Activated effector memory CD4-positive, alpha-beta T cell treated with Interleukin-2 at 50 U/mL for 16 hours (primary cell): ENCODE data around the gene NAA40.

Experiments
- DNase-seq: peaks from one replicate; pipeline ENCODE4 v3.0.0-alpha.2; 2020

The NAA40 gene

GRCh38 chr11:63938479-63939396 is at the start of gene NAA40:
Gene NAA40 (plus strand): TSS chr11:63939002. CDS start chr11:63939097, 95 bp downstream.
- peak; percentile 86 for DNase-seq

- DNase-seq, result no peak
Measured at GRCh38 chr11:63889344-63889743, 49.5 kb upstream of the NAA40 start.

- no peak for DNase-seq
Measured at GRCh38 chr11:63890368-63890767, 48.4 kb upstream of the NAA40 start.

DNA sequence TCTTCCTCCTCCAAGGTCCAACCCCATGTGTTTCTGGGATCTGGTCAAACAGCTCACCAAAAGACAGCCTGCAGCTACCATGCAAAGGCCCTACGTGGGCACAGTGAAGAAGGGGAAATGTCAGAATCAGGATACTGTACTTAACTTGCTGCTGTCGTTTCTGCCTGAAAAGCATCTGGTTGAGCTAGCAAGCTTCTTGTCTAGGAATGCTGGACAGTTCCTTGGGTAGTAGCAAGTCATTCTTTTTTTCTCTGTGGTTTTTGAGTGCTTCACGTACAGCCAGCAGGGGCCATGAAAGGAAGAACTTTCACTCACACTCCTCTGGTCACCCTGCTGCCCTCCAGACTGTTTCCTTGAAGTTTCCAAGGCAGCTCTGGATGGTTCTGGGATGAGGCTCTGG is 46.6 kb upstream of the NAA40 start:
- DNase-seq, result no peak

- no peak for DNase-seq
Measured at GRCh38 chr11:63893355-63893754, 45.4 kb upstream of the NAA40 start.

DNA sequence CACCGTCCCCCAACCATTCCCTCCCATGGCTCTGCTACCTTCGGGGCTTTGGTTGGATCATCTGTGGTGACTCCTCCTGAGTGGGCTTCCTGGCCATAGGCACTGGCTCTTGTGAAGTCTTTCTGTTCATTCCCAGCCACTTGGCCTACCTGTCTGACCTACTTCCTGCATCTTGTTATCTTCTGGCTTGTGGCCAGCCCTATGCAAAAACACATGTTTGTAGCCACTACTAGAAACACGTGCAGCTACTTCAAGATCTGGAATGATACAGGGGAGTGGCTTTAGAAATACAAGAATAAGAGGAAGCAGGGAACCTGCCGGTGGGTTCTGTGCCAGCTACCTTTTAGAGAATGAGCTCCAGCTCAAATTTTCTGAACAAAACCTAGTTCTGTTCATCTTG is 42.7 kb upstream of the NAA40 start:
- no peak for DNase-seq

DNA sequence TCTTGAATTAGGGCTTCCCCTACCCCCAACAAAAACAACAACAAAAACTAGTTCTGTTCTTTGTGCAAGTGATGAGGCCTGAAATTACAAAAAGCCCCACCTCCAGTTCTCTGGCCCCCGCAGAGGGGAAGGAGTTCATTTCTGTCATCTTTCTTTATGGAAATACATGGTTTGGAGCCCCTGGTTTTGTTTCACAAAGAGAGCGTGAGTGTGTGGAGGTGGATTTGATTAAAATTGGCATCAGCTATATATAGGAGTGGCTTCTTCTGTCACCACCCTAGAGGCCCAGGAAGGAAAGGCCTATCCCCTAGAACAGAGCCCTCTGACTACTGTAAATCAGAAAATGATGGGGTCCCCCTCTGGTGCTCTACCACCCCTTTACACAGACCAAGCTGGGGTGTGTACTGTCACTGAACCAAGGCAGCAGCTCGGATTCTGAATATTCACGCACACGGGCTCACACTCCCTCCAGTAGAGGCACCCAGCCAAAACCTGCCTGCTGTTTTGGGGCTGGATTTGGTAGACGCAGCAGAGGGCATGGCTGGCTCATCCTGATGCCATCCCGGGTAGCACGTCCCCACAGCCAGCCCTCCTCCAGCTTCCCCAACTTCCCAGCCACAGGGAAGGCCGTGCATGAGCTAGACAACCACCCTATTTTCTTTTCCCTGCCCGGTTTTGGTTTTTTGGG is 41.2 kb upstream of the NAA40 start:
- no peak for DNase-seq

DNA sequence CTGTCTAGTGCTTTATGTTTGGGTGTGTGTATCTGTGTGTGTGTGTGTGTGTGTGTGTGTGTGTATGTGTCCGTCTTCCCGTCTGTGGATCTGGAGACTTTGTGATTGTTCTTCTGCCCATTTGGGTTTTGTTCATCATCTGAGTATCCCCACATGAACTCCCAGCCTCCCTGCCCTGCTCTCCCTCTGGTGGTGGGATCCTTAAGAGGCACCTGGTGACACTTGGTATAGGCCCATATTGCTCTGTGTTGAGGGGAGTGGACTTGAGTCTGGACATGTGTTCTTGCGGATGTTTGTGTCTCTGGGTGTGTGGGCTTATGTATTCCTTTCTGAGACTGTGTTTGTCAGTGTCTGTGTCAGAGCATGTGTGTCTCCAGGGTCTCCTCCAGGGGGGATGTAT is 37.1 kb upstream of the NAA40 start:
- DNase-seq, result no peak

DNA sequence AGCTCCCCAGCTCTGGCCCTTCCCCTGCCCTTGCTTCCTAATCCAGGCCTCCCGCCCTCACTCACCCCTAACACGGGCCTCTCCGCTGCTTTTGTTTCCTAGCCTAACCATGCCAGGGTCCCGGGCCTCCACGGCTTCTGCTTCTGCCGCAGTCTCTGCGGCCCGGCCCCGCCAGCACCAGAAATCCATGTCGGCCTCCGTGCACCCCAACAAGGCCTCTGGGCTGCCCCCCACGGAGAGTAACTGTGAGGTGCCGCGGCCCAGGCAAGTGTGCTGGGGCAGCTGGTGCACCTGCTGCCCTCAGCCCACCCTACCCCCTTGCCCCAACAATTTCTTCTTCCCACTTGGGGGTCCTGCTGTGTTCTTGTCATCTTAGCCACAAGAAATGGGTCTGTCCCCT is 34.9 kb upstream of the NAA40 start:
- DNase-seq, result no peak

DNA sequence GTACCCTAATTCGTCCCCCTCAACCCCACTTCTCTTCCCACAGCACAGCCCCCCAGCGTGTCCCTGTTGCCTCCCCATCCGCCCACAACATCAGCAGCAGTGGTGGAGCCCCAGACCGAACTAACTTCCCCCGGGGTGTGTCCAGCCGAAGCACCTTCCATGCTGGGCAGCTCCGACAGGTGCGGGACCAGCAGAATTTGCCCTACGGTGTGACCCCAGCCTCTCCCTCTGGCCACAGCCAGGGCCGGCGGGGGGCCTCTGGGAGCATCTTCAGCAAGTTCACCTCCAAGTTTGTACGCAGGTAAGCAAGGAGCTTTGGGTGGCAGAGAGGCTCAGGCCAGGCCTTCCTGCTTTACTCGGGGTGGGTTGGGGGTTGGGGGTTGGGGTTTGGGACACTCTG is 34.1 kb upstream of the NAA40 start:
- no peak for DNase-seq

- DNase-seq, result no peak
Measured at GRCh38 chr11:63905179-63905578, 33.6 kb upstream of the NAA40 start.

DNA sequence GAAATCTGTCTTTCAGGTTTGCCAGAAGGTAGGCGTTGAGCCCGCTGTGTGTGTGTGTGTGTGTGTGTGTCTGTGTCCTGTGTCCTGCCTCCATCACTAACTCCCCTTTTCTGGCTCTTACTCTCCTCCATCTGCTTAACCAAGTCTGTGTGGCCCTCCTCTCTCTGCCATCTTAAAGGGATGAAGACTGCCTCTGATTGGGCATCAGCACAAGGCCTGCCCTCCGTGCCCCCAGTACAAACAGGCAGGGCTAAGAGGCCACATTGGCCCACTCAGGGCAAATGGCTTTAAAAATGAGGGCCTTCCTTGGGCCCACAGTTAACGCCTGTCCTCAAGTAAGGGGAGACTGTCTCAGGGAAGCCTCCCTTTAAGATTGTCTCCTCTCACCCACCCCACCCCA is 32.7 kb upstream of the NAA40 start:
- no peak for DNase-seq

DNA sequence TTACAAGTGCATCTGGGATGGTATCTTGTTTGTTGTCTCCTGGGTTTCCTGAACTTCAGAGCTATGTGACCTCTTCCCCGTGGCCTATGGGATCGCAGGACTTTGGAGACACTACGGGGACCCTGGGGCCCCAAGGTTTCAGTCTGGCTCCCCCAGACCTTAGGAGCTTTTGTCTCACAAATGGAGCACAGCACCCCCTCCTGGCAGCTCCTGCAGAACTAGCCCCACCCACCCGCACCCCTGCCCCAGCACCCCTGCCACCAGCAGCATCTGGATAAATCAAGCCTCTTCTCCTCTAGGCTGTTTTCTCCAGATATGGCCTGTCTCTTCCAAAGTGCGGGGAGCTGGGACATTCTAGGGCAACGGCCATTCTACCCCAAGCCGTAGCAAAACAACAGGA is 32.2 kb upstream of the NAA40 start:
- peak; percentile 26 for DNase-seq

- DNase-seq, result no peak
Measured at GRCh38 chr11:63907063-63907462, 31.7 kb upstream of the NAA40 start.

DNA sequence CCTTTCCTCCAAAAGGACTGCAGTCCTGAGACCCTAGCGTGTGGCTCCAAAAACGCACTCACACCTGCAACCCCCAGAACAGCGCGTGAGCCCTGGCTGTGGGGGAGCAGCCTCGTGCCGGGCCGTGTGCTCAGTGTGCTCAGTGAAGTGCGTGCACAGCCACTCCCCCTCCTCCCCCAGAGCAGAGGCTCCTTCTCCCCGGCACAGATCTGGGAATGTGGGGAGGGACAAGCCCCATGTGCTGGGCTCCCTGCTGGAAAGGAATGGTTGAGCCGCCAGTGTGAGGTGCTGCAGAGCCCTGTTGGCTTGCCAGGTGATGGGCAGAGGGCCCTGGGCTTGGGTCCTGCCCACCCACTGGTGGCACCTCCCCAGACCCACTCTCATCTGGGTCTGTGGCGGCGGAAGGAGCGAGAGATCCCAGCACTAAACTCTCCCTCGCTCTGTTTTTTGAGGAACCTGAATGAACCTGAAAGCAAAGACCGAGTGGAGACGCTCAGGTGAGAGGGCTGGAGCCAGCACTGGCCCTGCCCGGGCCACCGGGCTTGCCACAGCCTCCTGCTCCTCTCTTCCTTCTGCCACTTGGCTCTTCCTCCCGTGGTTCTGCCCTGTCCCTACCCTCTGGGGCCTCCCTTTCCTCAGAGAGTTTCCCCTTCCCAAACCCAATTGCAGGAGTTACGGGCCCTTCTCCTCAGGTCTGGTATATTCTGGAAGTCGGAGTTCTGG is 30.8 kb upstream of the NAA40 start:
- DNase-seq, result no peak

DNA sequence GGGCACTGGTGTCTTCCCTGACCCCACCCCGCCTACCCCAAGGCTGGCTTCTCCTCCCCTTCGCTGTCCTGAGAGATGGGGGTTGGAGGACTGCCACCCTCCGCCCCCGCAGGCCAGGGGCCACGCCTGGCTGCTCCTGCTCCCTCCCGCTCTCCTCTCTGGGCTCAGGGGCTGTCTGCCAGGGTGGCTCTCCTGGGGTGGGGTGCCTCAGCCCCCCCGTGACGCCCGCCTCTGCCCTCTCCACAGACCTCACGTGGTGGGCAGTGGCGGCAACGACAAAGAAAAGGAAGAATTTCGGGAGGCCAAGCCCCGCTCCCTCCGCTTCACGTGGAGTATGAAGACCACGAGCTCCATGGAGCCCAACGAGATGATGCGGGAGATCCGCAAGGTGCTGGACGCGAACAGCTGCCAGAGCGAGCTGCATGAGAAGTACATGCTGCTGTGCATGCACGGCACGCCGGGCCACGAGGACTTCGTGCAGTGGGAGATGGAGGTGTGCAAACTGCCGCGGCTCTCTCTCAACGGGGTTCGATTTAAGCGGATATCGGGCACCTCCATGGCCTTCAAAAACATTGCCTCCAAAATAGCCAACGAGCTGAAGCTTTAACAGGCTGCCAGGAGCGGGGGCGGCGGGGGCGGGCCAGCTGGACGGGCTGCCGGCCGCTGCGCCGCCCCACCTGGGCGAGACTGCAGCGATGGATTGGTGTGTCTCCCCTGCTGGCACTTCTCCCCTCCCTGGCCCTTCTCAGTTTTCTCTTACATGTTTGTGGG is 30.0 kb upstream of the NAA40 start:
- no peak for DNase-seq

DNA sequence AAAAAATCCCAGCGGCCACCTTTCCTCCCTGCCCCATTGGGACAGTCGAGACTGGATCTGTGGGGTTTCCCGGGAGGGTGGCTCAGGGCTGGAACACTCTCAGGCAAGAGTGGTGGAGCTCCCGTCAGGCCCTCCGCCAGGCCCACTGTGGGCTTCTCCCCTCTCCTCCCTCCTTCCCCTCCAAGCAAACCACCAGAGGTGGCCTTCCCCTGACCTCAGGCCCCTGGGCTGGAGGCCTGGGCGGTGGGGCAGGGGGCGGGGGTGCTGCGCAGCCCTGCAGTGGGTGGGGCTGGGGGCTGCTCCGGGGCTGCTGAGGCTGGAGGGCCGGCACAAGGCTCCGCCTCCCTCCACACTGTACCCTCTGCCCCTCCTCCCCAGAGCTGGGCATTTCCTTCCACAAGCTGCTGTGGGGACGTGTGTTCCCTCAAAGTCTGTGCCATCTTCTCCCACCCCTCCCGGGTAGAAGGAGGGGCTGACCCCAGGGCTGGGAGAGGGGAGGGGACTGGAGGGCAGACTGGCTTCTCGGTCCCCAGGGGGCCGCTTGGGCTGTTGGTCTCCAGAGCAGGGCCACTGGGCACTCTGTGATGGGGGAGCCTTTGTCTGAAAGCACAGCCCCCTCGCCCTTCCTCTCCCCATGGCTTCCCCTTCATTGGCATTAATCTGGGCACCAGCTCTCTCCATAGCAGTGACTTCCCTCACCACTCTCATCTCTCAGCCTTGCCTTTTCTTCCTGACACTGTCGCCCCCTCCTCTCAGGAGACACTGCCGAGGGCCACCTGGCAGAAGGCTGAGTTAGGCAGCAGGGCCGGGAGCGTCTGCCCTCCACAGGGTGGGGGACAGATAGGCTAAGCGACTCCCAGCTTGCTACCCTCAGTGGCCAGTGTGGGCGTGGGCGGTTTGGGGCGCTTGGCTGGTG is 29.0 kb upstream of the NAA40 start:
- no peak for DNase-seq

DNA sequence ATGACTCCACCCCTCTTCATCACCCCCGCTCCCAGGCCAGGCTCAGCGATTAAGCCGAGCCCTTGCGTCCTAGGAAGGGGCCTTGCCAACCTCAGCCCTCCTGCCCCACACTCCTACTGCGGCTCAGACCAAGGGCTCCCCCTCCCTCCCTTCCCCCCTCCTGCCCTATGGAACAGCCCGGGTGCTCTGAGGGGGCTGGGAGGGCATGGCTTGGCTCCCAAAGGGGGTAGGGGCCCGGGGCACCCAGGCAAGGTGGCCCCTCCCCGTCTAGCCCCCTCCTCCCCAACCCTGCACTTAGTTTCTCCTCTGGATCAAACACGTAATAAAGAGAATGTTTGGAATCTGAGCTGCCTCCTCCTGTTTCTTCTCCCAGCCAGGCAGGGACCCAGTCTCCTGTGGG is 28.1 kb upstream of the NAA40 start:
- no peak for DNase-seq

GRCh38 chr11:63911440-63911839 is 27.4 kb upstream of the NAA40 start:
- DNase-seq, result no peak

GRCh38 chr11:63911876-63912275 is 26.9 kb upstream of the NAA40 start:
- DNase-seq, result no peak

- no peak for DNase-seq
Measured at GRCh38 chr11:63912678-63913077, 26.1 kb upstream of the NAA40 start.
